ENCODE measurements around the gene LRMDA. TPM values are rescaled to one million over a fixed set of nuclear protein-coding genes. Genes with fewer than 3 reads are reported as not detected.

Gene LRMDA
- polyA plus RNA-seq, 2 of the 4 experiments (the other 2 are of a cell fraction), result 4.6 to 5.2 TPM

DNA sequence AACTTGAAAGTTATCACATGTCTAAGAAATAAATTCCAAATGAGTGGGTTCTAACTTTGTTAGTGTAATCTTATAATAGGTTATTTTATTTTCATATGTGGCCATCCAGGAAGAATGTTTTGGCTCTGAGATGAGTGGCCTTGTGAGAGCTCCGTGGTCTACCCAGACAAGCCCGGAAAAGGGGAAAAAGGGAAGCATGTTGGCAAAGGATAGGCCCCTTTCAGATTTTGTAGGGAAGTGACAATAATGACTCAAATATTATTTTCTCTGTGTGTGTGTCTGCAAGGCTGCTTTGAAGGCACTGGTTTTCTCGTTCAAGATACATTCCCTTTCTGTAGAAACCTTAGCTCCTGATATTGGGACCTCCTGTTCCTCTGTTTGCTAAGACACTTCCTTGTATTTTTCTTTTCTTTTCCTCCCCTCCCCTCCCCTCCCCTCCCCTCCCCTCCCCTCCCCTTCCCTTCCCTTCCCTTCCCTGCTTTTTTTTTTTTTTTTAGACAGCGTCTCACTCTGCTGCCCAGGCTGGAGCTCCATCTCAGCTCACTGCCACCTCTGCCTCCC lies 240.8 kb downstream of the LRMDA start:
- no peaks in the 10 kb centered on the region for H3K4me1 ChIP-seq
- no peak for ATAC-seq
- H3K27ac ChIP-seq, result no peak overlapping the region
- no peaks in the 10 kb centered on the region for H3K9me3 ChIP-seq
- TF ChIP-seq RARB (CRISPR knock-in tag; IDR thresholded peaks at IDR 0.05), result no peak
- TF ChIP-seq NFE2L2 (conservative IDR thresholded peaks at IDR 0.05; ENCODE audit: low read length), result no peak
- TF ChIP-seq TFCP2L1 (CRISPR knock-in tag; IDR thresholded peaks at IDR 0.05), result no peak
- TF ChIP-seq HOXA7 (CRISPR knock-in tag; IDR thresholded peaks at IDR 0.05), result no peak
- TF ChIP-seq HDAC2 (IDR thresholded peaks at IDR 0.05), result no peak
- TF ChIP-seq ZNF302 (CRISPR knock-in tag; IDR thresholded peaks at IDR 0.05), result no peak
- TF ChIP-seq KDM5A (IDR thresholded peaks at IDR 0.05), result no peak
- no peak for TF ChIP-seq CHD4 (IDR thresholded peaks at IDR 0.05; ENCODE audit: borderline replicate concordance)
- no peak for TF ChIP-seq PBX3 (IDR thresholded peaks at IDR 0.05)
- no peak for TF ChIP-seq HOXB5 (CRISPR knock-in tag; IDR thresholded peaks at IDR 0.05)
- TF ChIP-seq EHMT2 (IDR thresholded peaks at IDR 0.05; ENCODE audit: low read depth), result no peak
- TF ChIP-seq, protein P1, sequence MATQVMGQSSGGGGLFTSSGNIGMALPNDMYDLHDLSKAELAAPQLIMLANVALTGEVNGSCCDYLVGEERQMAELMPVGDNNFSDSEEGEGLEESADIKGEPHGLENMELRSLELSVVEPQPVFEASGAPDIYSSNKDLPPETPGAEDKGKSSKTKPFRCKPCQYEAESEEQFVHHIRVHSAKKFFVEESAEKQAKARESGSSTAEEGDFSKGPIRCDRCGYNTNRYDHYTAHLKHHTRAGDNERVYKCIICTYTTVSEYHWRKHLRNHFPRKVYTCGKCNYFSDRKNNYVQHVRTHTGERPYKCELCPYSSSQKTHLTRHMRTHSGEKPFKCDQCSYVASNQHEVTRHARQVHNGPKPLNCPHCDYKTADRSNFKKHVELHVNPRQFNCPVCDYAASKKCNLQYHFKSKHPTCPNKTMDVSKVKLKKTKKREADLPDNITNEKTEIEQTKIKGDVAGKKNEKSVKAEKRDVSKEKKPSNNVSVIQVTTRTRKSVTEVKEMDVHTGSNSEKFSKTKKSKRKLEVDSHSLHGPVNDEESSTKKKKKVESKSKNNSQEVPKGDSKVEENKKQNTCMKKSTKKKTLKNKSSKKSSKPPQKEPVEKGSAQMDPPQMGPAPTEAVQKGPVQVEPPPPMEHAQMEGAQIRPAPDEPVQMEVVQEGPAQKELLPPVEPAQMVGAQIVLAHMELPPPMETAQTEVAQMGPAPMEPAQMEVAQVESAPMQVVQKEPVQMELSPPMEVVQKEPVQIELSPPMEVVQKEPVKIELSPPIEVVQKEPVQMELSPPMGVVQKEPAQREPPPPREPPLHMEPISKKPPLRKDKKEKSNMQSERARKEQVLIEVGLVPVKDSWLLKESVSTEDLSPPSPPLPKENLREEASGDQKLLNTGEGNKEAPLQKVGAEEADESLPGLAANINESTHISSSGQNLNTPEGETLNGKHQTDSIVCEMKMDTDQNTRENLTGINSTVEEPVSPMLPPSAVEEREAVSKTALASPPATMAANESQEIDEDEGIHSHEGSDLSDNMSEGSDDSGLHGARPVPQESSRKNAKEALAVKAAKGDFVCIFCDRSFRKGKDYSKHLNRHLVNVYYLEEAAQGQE (IDR thresholded peaks at IDR 0.05), result no peak
- no peak for TF ChIP-seq MAZ (IDR thresholded peaks at IDR 0.05; ENCODE audit: borderline replicate concordance, low read depth, low read length)
- TF ChIP-seq CTCF (IDR thresholded peaks at IDR 0.05), result no peak
- TF ChIP-seq POLR2A (IDR thresholded peaks at IDR 0.05; ENCODE audit: low read length), result no peak
- TF ChIP-seq, protein P2, sequence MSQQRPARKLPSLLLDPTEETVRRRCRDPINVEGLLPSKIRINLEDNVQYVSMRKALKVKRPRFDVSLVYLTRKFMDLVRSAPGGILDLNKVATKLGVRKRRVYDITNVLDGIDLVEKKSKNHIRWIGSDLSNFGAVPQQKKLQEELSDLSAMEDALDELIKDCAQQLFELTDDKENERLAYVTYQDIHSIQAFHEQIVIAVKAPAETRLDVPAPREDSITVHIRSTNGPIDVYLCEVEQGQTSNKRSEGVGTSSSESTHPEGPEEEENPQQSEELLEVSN (IDR thresholded peaks at IDR 0.05; ENCODE audit: borderline replicate concordance, low read depth), result no peak
- no peak for TF ChIP-seq SMC3 (IDR thresholded peaks at IDR 0.05)
- TF ChIP-seq NPAS2 (CRISPR knock-in tag; IDR thresholded peaks at IDR 0.05; ENCODE audit: borderline replicate concordance), result no peak
- no peak for TF ChIP-seq HOXB13 (CRISPR knock-in tag; IDR thresholded peaks at IDR 0.05; ENCODE audit: low read depth)
- TF ChIP-seq JUNB (IDR thresholded peaks at IDR 0.05), result no peak
- POLR2A ChIA-PET, result no interaction called here
- DNase-seq (ENCODE audit: low read depth in 1 of 2, low spot score in 1 of 2), result no peak
- 58% methylated on average over 3 of the region's 4 CpGs for WGBS (ENCODE audit: missing lambda C conversion rate)
- no peak overlapping the region for H3K4me3 ChIP-seq
- FAIRE-seq, result no peak
- CTCF ChIA-PET, result no interaction called here
- H3K4me2 ChIP-seq, result no peak overlapping the region

DNA sequence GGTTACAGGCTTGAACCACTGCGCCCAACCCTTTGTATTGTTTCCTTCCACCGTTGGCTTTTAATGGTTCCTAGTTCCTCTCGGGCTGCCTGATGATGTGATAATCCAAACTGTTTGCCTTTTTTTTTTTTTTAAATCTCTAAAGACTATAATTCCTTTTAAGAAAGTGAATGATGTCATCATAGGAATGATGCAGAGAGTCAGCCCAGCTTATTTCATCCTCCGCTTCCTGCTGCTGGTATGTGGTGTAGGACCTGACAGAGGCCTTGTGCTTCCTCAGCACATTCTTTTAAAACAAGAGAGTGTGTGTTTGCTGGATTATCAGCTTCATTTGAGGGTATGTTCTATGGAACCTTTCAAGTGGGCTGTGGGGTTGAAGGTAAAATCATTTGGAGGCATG lies 241.4 kb downstream of the LRMDA start:
- Histone ChIP-seq H3K27ac (no peak overlapping the region), H3K9me3 (no peaks in the 10 kb centered on the region), H3K4me1 (no peaks in the 10 kb centered on the region), H3K4me2 (no peak overlapping the region), H3K4me3 (no peak overlapping the region)
- TF ChIP-seq, protein P3, sequence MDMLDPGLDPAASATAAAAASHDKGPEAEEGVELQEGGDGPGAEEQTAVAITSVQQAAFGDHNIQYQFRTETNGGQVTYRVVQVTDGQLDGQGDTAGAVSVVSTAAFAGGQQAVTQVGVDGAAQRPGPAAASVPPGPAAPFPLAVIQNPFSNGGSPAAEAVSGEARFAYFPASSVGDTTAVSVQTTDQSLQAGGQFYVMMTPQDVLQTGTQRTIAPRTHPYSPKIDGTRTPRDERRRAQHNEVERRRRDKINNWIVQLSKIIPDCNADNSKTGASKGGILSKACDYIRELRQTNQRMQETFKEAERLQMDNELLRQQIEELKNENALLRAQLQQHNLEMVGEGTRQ (IDR thresholded peaks at IDR 0.05), result no peak
- no peak for TF ChIP-seq FOSB (CRISPR knock-in tag; IDR thresholded peaks at IDR 0.05)
- no peak for TF ChIP-seq NR3C1 (IDR thresholded peaks at IDR 0.05)
- TF ChIP-seq CTCF (IDR thresholded peaks at IDR 0.05), result no peak
- TF ChIP-seq HOXA7 (CRISPR knock-in tag; IDR thresholded peaks at IDR 0.05), result no peak
- no peak for TF ChIP-seq KDM5A (IDR thresholded peaks at IDR 0.05)
- TF ChIP-seq KDM1A (IDR thresholded peaks at IDR 0.05; ENCODE audit: low read depth), result no peak
- TF ChIP-seq, protein P4, sequence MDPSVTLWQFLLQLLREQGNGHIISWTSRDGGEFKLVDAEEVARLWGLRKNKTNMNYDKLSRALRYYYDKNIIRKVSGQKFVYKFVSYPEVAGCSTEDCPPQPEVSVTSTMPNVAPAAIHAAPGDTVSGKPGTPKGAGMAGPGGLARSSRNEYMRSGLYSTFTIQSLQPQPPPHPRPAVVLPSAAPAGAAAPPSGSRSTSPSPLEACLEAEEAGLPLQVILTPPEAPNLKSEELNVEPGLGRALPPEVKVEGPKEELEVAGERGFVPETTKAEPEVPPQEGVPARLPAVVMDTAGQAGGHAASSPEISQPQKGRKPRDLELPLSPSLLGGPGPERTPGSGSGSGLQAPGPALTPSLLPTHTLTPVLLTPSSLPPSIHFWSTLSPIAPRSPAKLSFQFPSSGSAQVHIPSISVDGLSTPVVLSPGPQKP (IDR thresholded peaks at IDR 0.05; ENCODE audit: low read depth, low read length), result no peak
- TF ChIP-seq CHD4 (IDR thresholded peaks at IDR 0.05; ENCODE audit: borderline replicate concordance), result no peak
- FAIRE-seq (no peak), DNase-seq (ENCODE audit: low read depth in 1 of 2, low spot score in 1 of 2) (no peak), ATAC-seq (no peak)
- ChIA-PET CTCF (no interaction called here), POLR2A (no interaction called here)
- WGBS (ENCODE audit: missing lambda C conversion rate), result 76% methylated on average over 4 of the region's 4 CpGs

Data from A549 (cell line).